HEK293T (cell line): ENCODE results near the gene KRT38.

ENCODE experiments used
- CTCF ChIA-PET: fragments of 350-600 bp; formaldehyde crosslinking; extraction: SDS; loops from one replicate; lab custom pipeline; 2021; ENCODE audit warnings: antibody characterized with exemption, inconsistent platforms; lab: Yijun Ruan, JAX
- POLR2A ChIA-PET: fragments of 350-600 bp; formaldehyde crosslinking; extraction: SDS; loops from one replicate; lab custom pipeline; 2020; ENCODE audit warnings: antibody characterized with exemption, inconsistent platforms; lab: Yijun Ruan, JAX
- DNase-seq: peaks from one replicate; pipeline ENCODE4 v3.0.0; 2012; ENCODE audit warnings: mixed read lengths; ENCODE audit errors: extremely low spot score
- ARNT ChIP-seq: fragments of 450-650 bp; IDR thresholded peaks from 2 replicates; pipeline ENCODE4 v1.6.1; 2017; ENCODE audit warnings: mild to moderate bottlenecking
- BHLHE40 ChIP-seq: fragments of 450-650 bp; IDR thresholded peaks from 2 replicates; pipeline ENCODE4 v1.6.1; 2016; ENCODE audit warnings: mild to moderate bottlenecking, moderate library complexity, borderline replicate concordance
- CTBP1 ChIP-seq: fragments of 450-650 bp; IDR thresholded peaks from 2 replicates; pipeline ENCODE4 v1.6.1; 2016; ENCODE audit warnings: borderline replicate concordance
- ELF4 ChIP-seq: fragments of 450-650 bp; IDR thresholded peaks from 2 replicates; pipeline ENCODE4 v1.6.1; 2017; ENCODE audit warnings: antibody characterized with exemption
- FOXA1 ChIP-seq: fragments of 450-650 bp; IDR thresholded peaks from 2 replicates; pipeline ENCODE4 v1.6.1; 2016; ENCODE audit warnings: mild to moderate bottlenecking
- FOXK2 ChIP-seq: fragments of 450-650 bp; IDR thresholded peaks from 2 replicates; pipeline ENCODE4 v1.6.1; 2016; ENCODE audit warnings: mild to moderate bottlenecking
- FOXM1 ChIP-seq: fragments of 450-650 bp; IDR thresholded peaks from 2 replicates; pipeline ENCODE4 v1.6.1; 2017; ENCODE audit warnings: mild to moderate bottlenecking, borderline replicate concordance
- HDGF ChIP-seq: fragments of 450-650 bp; IDR thresholded peaks from 2 replicates; pipeline ENCODE4 v1.6.1; 2017; ENCODE audit warnings: antibody characterized with exemption, borderline replicate concordance
- L3MBTL2 ChIP-seq: fragments of 450-650 bp; conservative IDR thresholded peaks from 2 replicates; pipeline ENCODE4 v1.6.1; 2016; ENCODE audit warnings: mild to moderate bottlenecking
- LEF1 ChIP-seq: fragments of 450-650 bp; IDR thresholded peaks from 2 replicates; pipeline ENCODE4 v1.6.1; 2017; ENCODE audit warnings: mild to moderate bottlenecking, borderline replicate concordance
- NFRKB ChIP-seq: fragments of 450-650 bp; IDR thresholded peaks from 2 replicates; pipeline ENCODE4 v1.6.1; 2016; ENCODE audit warnings: mild to moderate bottlenecking, moderate library complexity
- SP1 ChIP-seq: fragments of 450-650 bp; IDR thresholded peaks from 2 replicates; pipeline ENCODE4 v1.6.1; 2017
- SUZ12 ChIP-seq: fragments of 450-650 bp; IDR thresholded peaks from 2 replicates; pipeline ENCODE4 v1.6.1; 2016; ENCODE audit warnings: mild to moderate bottlenecking
- TARDBP ChIP-seq: fragments of 450-650 bp; IDR thresholded peaks from 2 replicates; pipeline ENCODE4 v1.6.1; 2016
- ZNF384 ChIP-seq: fragments of 450-650 bp; IDR thresholded peaks from 2 replicates; pipeline ENCODE4 v1.6.1; 2016
- TF ChIP-seq, protein P1 (sequence below): fragments of 450-650 bp; IDR thresholded peaks from 2 replicates; pipeline ENCODE4 v1.6.1; 2016

The KRT38 gene

DNA sequence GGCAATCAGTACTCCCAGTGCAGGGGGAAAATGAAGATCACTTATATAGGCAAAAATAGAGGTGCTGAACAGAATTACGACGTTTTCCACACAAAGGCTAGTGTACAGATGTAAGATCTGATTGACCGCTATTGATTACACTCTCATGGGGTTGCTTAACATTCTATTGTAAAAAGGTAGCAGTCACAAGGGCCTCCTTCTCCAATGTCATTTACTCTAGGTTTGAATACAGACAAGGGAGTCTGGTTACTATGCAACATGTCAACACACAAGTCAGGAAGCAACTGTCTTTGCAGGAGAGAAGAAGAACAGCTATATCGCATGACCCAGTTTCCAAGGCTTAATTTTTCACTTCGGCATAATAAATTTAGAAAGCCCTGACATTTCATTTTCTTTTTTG, 24.3 kb downstream of the KRT38 start:
- ChIA-PET POLR2A (no interaction called here), CTCF (interaction anchor here (1.9 to 2.2 kb wide), 2 partner anchors 10 to 133 kb away, joined by 8 to 9 read pairs; no protein-coding TSS in a partner anchor)
- TF ChIP-seq LEF1: no peak
- TF ChIP-seq FOXK2: no peak
- no peak for TF ChIP-seq CTBP1
- no peak for TF ChIP-seq FOXM1
- no peak for TF ChIP-seq FOXA1
- TF ChIP-seq TARDBP: no peak
- TF ChIP-seq ELF4: no peak
- no peak for TF ChIP-seq ZNF384
- TF ChIP-seq HDGF: no peak
- DNase-seq: no peak

DNA sequence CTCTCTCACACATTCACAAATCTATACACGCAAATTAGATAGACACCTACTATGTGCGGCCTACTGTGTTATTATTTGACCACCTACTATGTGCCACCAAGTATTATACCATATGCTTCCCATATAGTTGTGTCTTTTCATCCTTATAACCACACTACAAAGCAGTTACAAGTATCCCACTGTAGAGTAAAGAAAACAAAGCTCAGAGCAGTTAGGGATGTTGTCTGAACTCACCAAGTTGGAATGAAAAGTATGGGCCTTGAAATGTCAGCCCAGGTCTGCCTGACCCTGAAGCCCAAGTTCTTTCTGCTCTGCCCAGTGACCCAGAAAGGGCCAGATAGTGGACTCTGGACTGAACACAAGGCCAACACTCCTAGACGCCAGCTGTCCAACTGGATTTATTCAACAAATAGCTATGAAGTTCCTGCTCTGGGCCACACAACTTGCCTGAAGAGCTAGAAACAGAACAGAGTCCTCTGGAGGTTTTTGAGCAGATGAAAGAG, 24.9 kb downstream of the KRT38 start:
- ChIA-PET CTCF (no interaction called here), POLR2A (no interaction called here)
- DNase-seq: no peak
- TF ChIP-seq LEF1 (no peak), SUZ12 (no peak), L3MBTL2 (no peak), ZNF384 (no peak), FOXK2 (no peak), ARNT (no peak), CTBP1 (no peak), NFRKB (no peak), HDGF (no peak), BHLHE40 (no peak), ELF4 (no peak), FOXM1 (no peak)
- TF ChIP-seq, protein P1, sequence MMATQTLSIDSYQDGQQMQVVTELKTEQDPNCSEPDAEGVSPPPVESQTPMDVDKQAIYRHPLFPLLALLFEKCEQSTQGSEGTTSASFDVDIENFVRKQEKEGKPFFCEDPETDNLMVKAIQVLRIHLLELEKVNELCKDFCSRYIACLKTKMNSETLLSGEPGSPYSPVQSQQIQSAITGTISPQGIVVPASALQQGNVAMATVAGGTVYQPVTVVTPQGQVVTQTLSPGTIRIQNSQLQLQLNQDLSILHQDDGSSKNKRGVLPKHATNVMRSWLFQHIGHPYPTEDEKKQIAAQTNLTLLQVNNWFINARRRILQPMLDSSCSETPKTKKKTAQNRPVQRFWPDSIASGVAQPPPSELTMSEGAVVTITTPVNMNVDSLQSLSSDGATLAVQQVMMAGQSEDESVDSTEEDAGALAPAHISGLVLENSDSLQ: no peak

DNA sequence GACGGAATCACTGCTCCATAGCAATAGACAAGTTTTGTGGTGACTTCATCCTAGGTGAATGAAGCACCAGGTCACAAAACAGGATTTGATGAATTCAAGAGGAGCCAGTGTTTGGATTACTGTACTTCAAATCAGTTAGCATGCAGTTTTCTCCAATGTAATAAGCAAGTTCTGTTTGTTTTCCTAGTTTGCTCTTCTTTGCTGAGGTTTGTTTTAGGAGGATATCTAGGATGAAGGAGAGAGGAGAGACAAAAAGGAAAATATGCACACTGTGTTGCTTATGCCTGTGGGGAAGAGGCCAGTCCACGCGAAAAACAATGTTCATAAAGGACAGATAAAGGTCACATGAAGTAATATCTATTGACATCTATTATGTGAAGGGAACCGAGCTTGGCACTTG, 25.4 kb downstream of the KRT38 start:
- POLR2A ChIA-PET: no interaction called here
- CTCF ChIA-PET: no interaction called here
- DNase-seq: no peak
- TF ChIP-seq BHLHE40 (no peak), ZNF384 (no peak), ELF4 (no peak), TARDBP (no peak), FOXK2 (no peak), SP1 (no peak), FOXA1 (no peak), LEF1 (no peak), CTBP1 (no peak), FOXM1 (no peak), L3MBTL2 (no peak), NFRKB (no peak), ARNT (no peak), SUZ12 (no peak)
- TF ChIP-seq, protein P1: no peak

DNA sequence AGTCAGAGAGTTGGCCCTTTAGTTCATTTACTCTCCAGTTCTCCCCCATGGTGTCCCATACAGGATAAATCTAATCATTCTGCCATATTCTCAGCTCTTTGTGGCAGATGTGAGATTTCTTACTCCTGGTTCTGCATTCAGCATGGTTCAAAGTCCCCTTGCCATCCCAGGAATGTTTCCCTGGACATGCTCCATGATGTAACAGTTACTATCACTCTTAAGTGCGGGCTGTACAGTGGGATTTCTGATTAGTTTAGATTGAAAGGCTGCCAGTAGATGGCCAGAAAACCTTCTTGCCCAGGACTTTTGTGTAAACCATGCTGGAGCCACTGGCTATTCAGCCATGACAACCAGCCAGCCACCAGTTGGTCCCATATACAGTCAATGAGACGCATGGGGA, 26.8 kb downstream of the KRT38 start:
- ChIA-PET CTCF (no interaction called here), POLR2A (no interaction called here)
- no peak for TF ChIP-seq FOXK2
- no peak for TF ChIP-seq FOXM1
- TF ChIP-seq ARNT: no peak
- TF ChIP-seq BHLHE40: no peak
- no peak for TF ChIP-seq ELF4
- TF ChIP-seq LEF1: no peak
- no peak for TF ChIP-seq SUZ12
- TF ChIP-seq CTBP1: no peak
- no peak for TF ChIP-seq FOXA1
- no peak for TF ChIP-seq ZNF384
- TF ChIP-seq, protein P1: no peak
- no peak for TF ChIP-seq HDGF
- no peak for TF ChIP-seq SP1
- TF ChIP-seq L3MBTL2: no peak
- TF ChIP-seq TARDBP: no peak
- TF ChIP-seq NFRKB: no peak

DNA sequence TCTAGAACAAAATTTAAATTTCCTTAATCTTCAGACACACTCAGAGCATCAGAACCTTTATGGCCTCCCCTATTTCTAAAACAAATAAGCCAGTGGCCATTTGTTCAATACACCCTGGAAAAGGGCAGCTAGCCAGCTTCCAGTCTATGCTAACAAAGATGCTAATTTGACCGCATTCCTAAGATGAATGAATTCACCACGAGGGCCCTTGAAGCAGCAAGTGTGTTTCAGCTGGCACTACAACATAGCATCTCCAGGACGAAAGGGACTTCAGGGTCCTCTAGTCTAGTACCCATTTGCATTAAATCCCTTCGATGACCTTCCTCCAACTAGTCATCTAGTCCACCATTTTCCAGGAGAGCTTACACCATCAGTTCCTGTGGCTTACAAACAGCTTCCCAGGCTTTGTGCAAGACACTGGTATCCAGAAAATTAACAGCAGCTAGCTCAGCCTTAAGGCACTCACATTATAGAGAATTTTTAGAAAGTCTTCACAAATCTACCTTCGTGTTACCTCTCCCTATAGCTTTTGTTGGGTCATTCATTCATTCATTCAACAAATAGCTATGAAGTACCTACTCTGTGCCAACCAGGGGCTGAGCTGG, 27.3 kb downstream of the KRT38 start:
- DNase-seq: no peak
- CTCF ChIA-PET: no interaction called here
- POLR2A ChIA-PET: no interaction called here
- TF ChIP-seq CTBP1 (no peak), NFRKB (no peak), ZNF384 (no peak), L3MBTL2 (no peak), HDGF (no peak), ELF4 (no peak), ARNT (no peak), LEF1 (no peak), FOXA1 (no peak)

More for the DNA sequence above, 26.8 kb downstream of the KRT38 start:
- no peak for DNase-seq

DNA sequence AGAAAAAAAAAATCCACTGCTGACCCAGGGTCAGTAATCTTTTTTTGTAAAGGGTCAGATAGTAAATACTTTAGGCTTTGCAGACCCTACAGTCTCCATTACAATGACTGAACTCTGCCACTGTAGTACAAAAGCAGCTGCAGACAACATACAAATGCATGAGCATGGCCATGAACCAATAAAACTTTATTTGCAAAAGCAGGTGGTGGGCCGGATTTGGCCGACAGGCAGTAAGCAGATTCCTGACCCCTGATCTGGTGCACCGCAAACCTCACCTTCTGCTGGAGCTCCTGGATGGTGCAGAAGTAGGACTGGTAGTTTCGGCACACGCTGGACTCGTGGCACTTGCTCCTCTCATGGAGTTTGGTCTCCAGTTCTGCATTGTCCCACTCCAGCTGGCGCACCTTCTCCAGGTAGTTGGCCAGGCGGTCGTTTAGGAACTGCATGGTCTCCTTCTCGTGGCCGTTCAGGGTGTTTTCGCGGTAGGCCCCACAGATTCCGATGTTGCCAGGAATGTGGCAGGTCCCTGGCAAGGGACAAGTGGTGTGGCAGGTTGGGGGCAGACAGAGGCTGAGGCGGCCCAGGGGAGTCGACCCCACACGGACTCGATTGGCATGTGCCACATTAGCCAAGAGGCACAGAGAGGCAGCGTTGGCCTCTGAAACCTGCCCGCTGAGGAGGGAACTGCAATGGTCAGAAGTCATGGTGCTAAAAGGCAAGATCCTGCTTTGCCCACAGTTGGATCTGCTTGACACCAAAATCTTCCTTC, 29.5 kb downstream of the KRT38 start:
- POLR2A ChIA-PET: no interaction called here
- CTCF ChIA-PET: no interaction called here
- TF ChIP-seq, protein P1: no peak
- TF ChIP-seq TARDBP (no peak), ZNF384 (no peak), FOXK2 (no peak), LEF1 (no peak), SP1 (no peak), CTBP1 (no peak), SUZ12 (no peak), L3MBTL2 (no peak)
- no peak for DNase-seq
